Astrocyte (in vitro differentiated cells and primary cell): ENCODE measurements around the gene DSCAM. TPM values are rescaled to one million over a fixed set of nuclear protein-coding genes. Genes with fewer than 3 reads are reported as not detected.

ENCODE experiments used
- DNase-seq: peaks from one replicate; pipeline ENCODE4 v3.0.0-alpha.2; 2010; ENCODE audit warnings: low read depth
- FAIRE-seq: peaks from 2 replicates; lab custom pipeline; 2011; peaks lifted over from hg19 to GRCh38; lab: Jason Lieb, UNC
- H2AFZ ChIP-seq: 2 replicates; pipeline ENCODE4 v1.6.0; 2012; ENCODE audit warnings: low read depth, low read length, inconsistent platforms
- H3K27ac ChIP-seq: 2 replicates; pipeline ENCODE4 v1.5.1; 2011; ENCODE audit warnings: low read depth, low read length, inconsistent platforms
- H3K27me3 ChIP-seq: 2 replicates; pipeline ENCODE4 v1.6.0; 2011; ENCODE audit warnings: low read length, inconsistent platforms; ENCODE audit not compliant: insufficient read depth
- H3K36me3 ChIP-seq: 2 replicates; pipeline ENCODE4 v1.5.1; 2011; ENCODE audit warnings: low read length, inconsistent platforms; ENCODE audit not compliant: insufficient read depth
- H3K4me1 ChIP-seq: 2 replicates; pipeline ENCODE4 v1.5.1; 2011; ENCODE audit warnings: low read length, inconsistent platforms; ENCODE audit not compliant: insufficient read depth
- H3K4me2 ChIP-seq: 2 replicates; pipeline ENCODE4 v1.6.0; 2012; ENCODE audit warnings: low read length, inconsistent platforms
- H3K4me3 ChIP-seq: 2 replicates; pipeline ENCODE4 v1.5.1; 2011; ENCODE audit warnings: low read depth, mild to moderate bottlenecking, low read length, inconsistent platforms; ENCODE audit not compliant: insufficient read depth
- H3K79me2 ChIP-seq: 2 replicates; pipeline ENCODE4 v1.6.0; 2012; ENCODE audit warnings: mild to moderate bottlenecking, low read length, inconsistent platforms; ENCODE audit not compliant: insufficient read depth
- H3K9ac ChIP-seq: 2 replicates; pipeline ENCODE4 v1.6.0; 2012; ENCODE audit warnings: mild to moderate bottlenecking, low read length, inconsistent platforms
- H3K9me3 ChIP-seq: 2 replicates; pipeline ENCODE4 v1.5.1; 2012; ENCODE audit warnings: low read depth, mild to moderate bottlenecking, low read length, inconsistent platforms; ENCODE audit not compliant: insufficient read depth
- H4K20me1 ChIP-seq: 2 replicates; pipeline ENCODE4 v1.6.0; 2012; ENCODE audit warnings: low read length, inconsistent platforms; ENCODE audit not compliant: insufficient read depth
- H3K27ac Mint-ChIP-seq: one replicate; pipeline ENCODE4 v1.8.0; 2021; ENCODE audit warnings: mild to moderate bottlenecking, mixed read lengths; ENCODE audit not compliant: unreplicated experiment
- H3K27me3 Mint-ChIP-seq: one replicate; pipeline ENCODE4 v1.8.0; 2021; ENCODE audit warnings: low read depth, mixed read lengths; ENCODE audit not compliant: unreplicated experiment
- H3K36me3 Mint-ChIP-seq: one replicate; pipeline ENCODE4 v1.8.0; 2021; ENCODE audit warnings: low read depth, mixed read lengths; ENCODE audit not compliant: unreplicated experiment
- H3K4me1 Mint-ChIP-seq: one replicate; pipeline ENCODE4 v1.8.0; 2021; ENCODE audit warnings: low read depth, mixed read lengths; ENCODE audit not compliant: unreplicated experiment
- H3K4me3 Mint-ChIP-seq: one replicate; pipeline ENCODE4 v1.8.0; 2021; ENCODE audit warnings: mild to moderate bottlenecking, moderate library complexity, mixed read lengths; ENCODE audit not compliant: unreplicated experiment
- H3K9me3 Mint-ChIP-seq: one replicate; pipeline ENCODE4 v1.8.0; 2021; ENCODE audit warnings: mild to moderate bottlenecking, mixed read lengths; ENCODE audit not compliant: unreplicated experiment
- EZH2 ChIP-seq: IDR thresholded peaks from 2 replicates; pipeline ENCODE4 v1.6.1; 2012; ENCODE audit warnings: mild to moderate bottlenecking, low read length, inconsistent platforms; ENCODE audit not compliant: insufficient read depth
- total RNA-seq: library from RNA; stranded (reverse); gene quantifications from 2 replicates; pipeline ENCODE4 v1.2.1, GENCODE V29; 2021
- TF ChIP-seq, protein P1 (sequence below): IDR thresholded peaks from 2 replicates; pipeline ENCODE4 v1.5.1; 2011; ENCODE audit warnings: low read depth, mild to moderate bottlenecking, inconsistent platforms, low read length, moderate library complexity; ENCODE audit not compliant: insufficient read depth

The DSCAM gene
- total RNA-seq, 1 donor from 2014 or later = 0.18 TPM

DNA sequence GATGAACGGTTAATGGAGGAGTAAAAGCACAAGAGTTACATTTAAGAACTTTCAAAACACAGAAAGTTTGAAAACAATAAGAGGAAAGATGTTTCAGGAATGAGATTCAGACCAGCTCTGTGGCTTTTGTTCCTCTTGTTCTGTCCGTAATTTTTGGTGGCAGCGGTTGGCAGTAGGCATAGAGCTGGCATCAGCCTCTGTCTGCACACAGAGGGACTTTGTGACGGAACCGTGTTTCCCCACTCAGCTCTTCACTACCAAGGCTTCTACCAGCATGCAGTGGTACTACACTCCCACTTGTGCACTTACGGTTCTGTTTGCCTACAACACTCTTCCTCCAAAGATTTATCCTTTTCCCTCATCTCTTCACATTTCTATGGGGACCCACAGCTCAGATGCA, 212.8 kb downstream of the DSCAM start:
- no peaks in the 10 kb centered on the region for H3K27me3 Mint-ChIP-seq
- H3K4me1 ChIP-seq = no peaks in the 10 kb centered on the region
- H3K4me3 Mint-ChIP-seq = no peak overlapping the region
- no peak overlapping the region for H3K4me3 ChIP-seq
- no peaks in the 10 kb centered on the region for H3K27me3 ChIP-seq
- no peak overlapping the region for H2AFZ ChIP-seq
- DNase-seq (no peak), FAIRE-seq (no peak)
- no peak overlapping the region for H3K4me2 ChIP-seq
- no peaks in the 10 kb centered on the region for H4K20me1 ChIP-seq
- H3K27ac ChIP-seq = no peak overlapping the region
- H3K36me3 Mint-ChIP-seq = no peaks in the 10 kb centered on the region
- H3K4me1 Mint-ChIP-seq = no peaks in the 10 kb centered on the region
- H3K79me2 ChIP-seq = no peaks in the 10 kb centered on the region
- TF ChIP-seq EZH2 = no peak
- TF ChIP-seq, protein P1, sequence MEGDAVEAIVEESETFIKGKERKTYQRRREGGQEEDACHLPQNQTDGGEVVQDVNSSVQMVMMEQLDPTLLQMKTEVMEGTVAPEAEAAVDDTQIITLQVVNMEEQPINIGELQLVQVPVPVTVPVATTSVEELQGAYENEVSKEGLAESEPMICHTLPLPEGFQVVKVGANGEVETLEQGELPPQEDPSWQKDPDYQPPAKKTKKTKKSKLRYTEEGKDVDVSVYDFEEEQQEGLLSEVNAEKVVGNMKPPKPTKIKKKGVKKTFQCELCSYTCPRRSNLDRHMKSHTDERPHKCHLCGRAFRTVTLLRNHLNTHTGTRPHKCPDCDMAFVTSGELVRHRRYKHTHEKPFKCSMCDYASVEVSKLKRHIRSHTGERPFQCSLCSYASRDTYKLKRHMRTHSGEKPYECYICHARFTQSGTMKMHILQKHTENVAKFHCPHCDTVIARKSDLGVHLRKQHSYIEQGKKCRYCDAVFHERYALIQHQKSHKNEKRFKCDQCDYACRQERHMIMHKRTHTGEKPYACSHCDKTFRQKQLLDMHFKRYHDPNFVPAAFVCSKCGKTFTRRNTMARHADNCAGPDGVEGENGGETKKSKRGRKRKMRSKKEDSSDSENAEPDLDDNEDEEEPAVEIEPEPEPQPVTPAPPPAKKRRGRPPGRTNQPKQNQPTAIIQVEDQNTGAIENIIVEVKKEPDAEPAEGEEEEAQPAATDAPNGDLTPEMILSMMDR = no peak
- no peak overlapping the region for H3K9ac ChIP-seq
- H3K9me3 Mint-ChIP-seq = no peaks in the 10 kb centered on the region
- H3K36me3 ChIP-seq = no peaks in the 10 kb centered on the region
- no peak overlapping the region for H3K27ac Mint-ChIP-seq
- no peaks in the 10 kb centered on the region for H3K9me3 ChIP-seq

DNA sequence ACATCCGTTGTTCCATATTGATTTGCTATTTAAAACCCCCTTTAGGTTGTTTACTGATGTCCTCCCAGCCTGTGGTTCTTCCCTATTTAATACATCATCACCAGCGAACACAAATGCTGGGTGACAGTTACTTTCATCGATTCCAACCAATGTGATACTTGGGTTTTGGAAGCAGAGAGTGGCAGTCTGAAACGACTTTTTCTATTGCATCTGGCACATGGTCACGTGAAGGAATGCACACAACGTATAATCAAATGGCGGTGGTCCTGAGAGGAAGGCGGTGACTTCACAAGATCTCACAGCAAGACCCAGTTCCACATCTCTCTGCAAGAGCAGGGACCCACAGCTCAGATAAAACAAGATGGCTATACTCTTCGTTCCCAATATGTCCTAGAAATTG, 213.9 kb downstream of the DSCAM start:
- no peaks in the 10 kb centered on the region for H3K36me3 Mint-ChIP-seq
- H3K4me2 ChIP-seq = no peak overlapping the region
- no peak overlapping the region for H3K4me3 Mint-ChIP-seq
- H3K9me3 Mint-ChIP-seq = no peaks in the 10 kb centered on the region
- H3K27ac ChIP-seq = no peak overlapping the region
- FAIRE-seq (no peak), DNase-seq (no peak)
- H3K9ac ChIP-seq = no peak overlapping the region
- H3K27me3 Mint-ChIP-seq = no peaks in the 10 kb centered on the region
- H4K20me1 ChIP-seq = no peaks in the 10 kb centered on the region
- H3K79me2 ChIP-seq = no peaks in the 10 kb centered on the region
- H3K27ac Mint-ChIP-seq = no peak overlapping the region
- TF ChIP-seq EZH2 = no peak
- TF ChIP-seq, protein P1 = no peak
- H3K4me1 ChIP-seq = no peaks in the 10 kb centered on the region
- H2AFZ ChIP-seq = no peak overlapping the region
- no peaks in the 10 kb centered on the region for H3K36me3 ChIP-seq
- no peaks in the 10 kb centered on the region for H3K27me3 ChIP-seq
- no peaks in the 10 kb centered on the region for H3K9me3 ChIP-seq
- no peak overlapping the region for H3K4me3 ChIP-seq
- no peaks in the 10 kb centered on the region for H3K4me1 Mint-ChIP-seq

DNA sequence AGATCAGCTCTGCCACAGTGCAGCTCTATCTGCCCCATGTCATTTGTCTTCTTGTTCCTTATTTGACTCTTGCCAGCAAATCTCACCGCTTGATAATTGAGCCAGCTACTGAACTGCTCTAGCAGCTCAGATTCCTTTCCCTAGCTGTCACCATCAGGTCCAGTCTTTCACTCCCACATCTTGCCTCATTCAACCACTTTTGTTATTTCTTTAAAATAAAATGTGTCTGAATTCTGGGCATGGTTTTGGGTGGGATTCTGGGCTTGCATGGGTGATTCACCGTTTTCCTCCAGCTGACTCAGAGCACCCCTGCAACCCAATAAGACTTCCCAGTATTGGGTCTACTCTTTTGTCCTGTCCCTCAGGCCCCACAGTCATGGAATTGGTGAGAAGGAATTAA, 215.7 kb downstream of the DSCAM start:
- DNase-seq (peak; percentile 83), FAIRE-seq (no peak)
- Histone ChIP-seq H3K9ac (no peak overlapping the region), H3K79me2 (no peaks in the 10 kb centered on the region), H3K27ac (peak overlapping the region; percentile 19), H2AFZ (no peak overlapping the region), H4K20me1 (no peaks in the 10 kb centered on the region), H3K4me3 (no peak overlapping the region), H3K27me3 (no peaks in the 10 kb centered on the region), H3K4me1 (no peaks in the 10 kb centered on the region), H3K4me2 (peak overlapping the region; percentile 19), H3K9me3 (no peaks in the 10 kb centered on the region), H3K36me3 (no peaks in the 10 kb centered on the region)
- Mint-ChIP-seq H3K9me3 (no peaks in the 10 kb centered on the region), H3K4me3 (no peak overlapping the region), H3K27me3 (peaks cover 2% of the 10 kb centered on the region), H3K36me3 (no peaks in the 10 kb centered on the region), H3K4me1 (no peaks in the 10 kb centered on the region), H3K27ac (no peak overlapping the region)
- TF ChIP-seq, protein P1 = no peak
- no peak for TF ChIP-seq EZH2
